HepG2 (cell line): ENCODE measurements around the gene SCAPER. TPM values are rescaled to one million over a fixed set of nuclear protein-coding genes. Genes with fewer than 3 reads are reported as not detected.
"Not testable (repeated sequence)": the region's sequence is repeated elsewhere in the genome, so short reads cannot be mapped to it uniquely, and the experiment has no call there.

Experiments used
- ATAC-seq: fragments of 200-7000 bp; cut with Tn5 transposase; 3 replicates; pipeline ENCODE4 v1.9.1; 2020; ENCODE audit warnings: mild to moderate bottlenecking, moderate library complexity
- BruUV-seq: library from RNA; stranded (reverse); fragments of 400-500 nt; replicated peaks from 2 replicates; lab custom pipeline; 2021; lab: Mats Ljungman, UMichigan
- CTCF ChIA-PET: fragments of 300-600 bp; formaldehyde crosslinking; extraction: SDS; loops from one replicate; lab custom pipeline; 2021; ENCODE audit warnings: low total read pairs, inconsistent platforms, low intra/inter-chr PET ratio; lab: Yijun Ruan, JAX
- POLR2A ChIA-PET: fragments of 350-600 bp; sonication (Branson Sonifier 250); formaldehyde crosslinking; loops from one replicate; lab custom pipeline; 2020; ENCODE audit warnings: antibody characterized with exemption, inconsistent platforms; lab: Yijun Ruan, JAX
- DNase-seq: peaks from one replicate; pipeline ENCODE4 v3.0.0-alpha.2; 2015; ENCODE audit warnings: low spot score
- FAIRE-seq: peaks from 3 replicates; lab custom pipeline; 2011; peaks lifted over from hg19 to GRCh38; lab: Jason Lieb, UNC
- H2AFZ ChIP-seq: one replicate; pipeline ENCODE4 v1.6.1; 2011; ENCODE audit warnings: low read length, inconsistent platforms
- H3K27ac ChIP-seq: fragments of 300-600 bp; 3 replicates; pipeline ENCODE4 v1.8.0; 2011; ENCODE audit warnings: mixed run types, mild to moderate bottlenecking, mixed read lengths, low read length, inconsistent platforms; ENCODE audit not compliant: insufficient read depth; ENCODE audit errors: extremely low read length
- H3K27me3 ChIP-seq, 2 experiments: fragments of 200-600 bp in 1 of 2; 2 replicates in 1 of 2; 3 replicates in 1 of 2; pipeline versions ENCODE4 v1.6.0 to v1.8.0; 2011; ENCODE audit warnings: low read length in 2 of 2, mild to moderate bottlenecking in 2 of 2, moderate library complexity in 2 of 2, inconsistent platforms in 1 of 2; ENCODE audit not compliant: insufficient read depth in 2 of 2, control insufficient read depth in 1 of 2
- H3K36me3 ChIP-seq, 2 experiments: fragments of 200-600 bp in 1 of 2; replicated peaks in 1 of 2; 2 replicates in 1 of 2; 3 replicates in 1 of 2; pipeline versions ENCODE4 v1.5.1 to v1.8.0; 2011; ENCODE audit warnings: low read length in 2 of 2, inconsistent platforms in 1 of 2; ENCODE audit not compliant: insufficient read depth in 2 of 2, control insufficient read depth in 1 of 2
- H3K4me1 ChIP-seq: 2 replicates; pipeline ENCODE4 v1.5.1; 2012; ENCODE audit warnings: low read length, inconsistent platforms; ENCODE audit not compliant: insufficient read depth
- H3K4me2 ChIP-seq: 2 replicates; pipeline ENCODE4 v1.6.0; 2011; ENCODE audit warnings: low read depth, low read length, inconsistent platforms
- H3K4me3 ChIP-seq, 3 experiments: fragments of 200-600 bp in 1 of 3; sonication (generic), shearing (Covaris generic) in 1 of 3; replicated peaks in 1 of 3; 2 replicates each; pipeline ENCODE4 v1.5.1; 2011 to 2016; ENCODE audit warnings: low read length in 3 of 3, inconsistent platforms in 2 of 3, low read depth in 2 of 3, mild to moderate bottlenecking in 2 of 3, control low read depth in 1 of 3, mixed read lengths in 1 of 3; ENCODE audit not compliant: insufficient read depth in 1 of 3
- H3K79me2 ChIP-seq: one replicate; pipeline ENCODE4 v1.6.1; 2011; ENCODE audit warnings: low read length, inconsistent platforms; ENCODE audit not compliant: insufficient read depth
- H3K9ac ChIP-seq: 2 replicates; pipeline ENCODE4 v1.6.0; 2011; ENCODE audit warnings: mild to moderate bottlenecking, low read depth, low read length, inconsistent platforms; ENCODE audit not compliant: insufficient read depth
- H3K9me3 ChIP-seq: 2 replicates; pipeline ENCODE4 v1.5.1; 2012; ENCODE audit warnings: mild to moderate bottlenecking, low read length
- H4K20me1 ChIP-seq: 2 replicates; pipeline ENCODE4 v1.6.0; 2011; ENCODE audit warnings: inconsistent platforms, mild to moderate bottlenecking, low read length, moderate library complexity; ENCODE audit not compliant: insufficient read depth
- FOXK2 ChIP-seq: fragments of 450-650 bp; IDR thresholded peaks from 2 replicates; pipeline ENCODE4 v1.6.1; 2016
- HOXA9 ChIP-seq: sonication (generic); formaldehyde crosslinking; IDR thresholded peaks from 2 replicates; pipeline ENCODE4 v1.8.1; 2022; ENCODE audit warnings: missing genetic modification reagents, mild to moderate bottlenecking, moderate library complexity, borderline replicate concordance
- NBN ChIP-seq: fragments of 450-650 bp; conservative IDR thresholded peaks from 2 replicates; pipeline ENCODE4 v1.6.1; 2017
- NFATC3 ChIP-seq: sonication (generic); formaldehyde crosslinking; IDR thresholded peaks from 2 replicates; pipeline ENCODE4 v1.5.1; 2020; ENCODE audit warnings: mild to moderate bottlenecking, missing genetic modification reagents
- NFIB ChIP-seq: sonication (generic); formaldehyde crosslinking; IDR thresholded peaks from 2 replicates; pipeline ENCODE4 v1.9.0; 2021; ENCODE audit warnings: missing genetic modification reagents, mild to moderate bottlenecking, borderline replicate concordance
- PAXIP1 ChIP-seq: sonication (generic); formaldehyde crosslinking; conservative IDR thresholded peaks from 2 replicates; pipeline ENCODE4 v1.4.0; 2020; ENCODE audit warnings: mild to moderate bottlenecking, missing genetic modification reagents, moderate library complexity
- THAP8 ChIP-seq: sonication (generic); formaldehyde crosslinking; IDR thresholded peaks from 2 replicates; pipeline ENCODE4 v1.5.1; 2020; ENCODE audit warnings: missing genetic modification reagents, mild to moderate bottlenecking, borderline replicate concordance
- ZNF234 ChIP-seq: sonication (generic); formaldehyde crosslinking; conservative IDR thresholded peaks from 2 replicates; pipeline ENCODE4 v1.5.1; 2020; ENCODE audit warnings: mild to moderate bottlenecking, missing genetic modification reagents
- ZNF326 ChIP-seq: sonication (generic); formaldehyde crosslinking; IDR thresholded peaks from 2 replicates; pipeline ENCODE4 v1.4.0; 2020; ENCODE audit warnings: missing genetic modification reagents, borderline replicate concordance
- ZSCAN9 ChIP-seq: IDR thresholded peaks from 2 replicates; pipeline ENCODE4 v1.6.1; 2016; ENCODE audit warnings: borderline replicate concordance
- WGBS: methylation state at CpG from one replicate; pipeline ENCODE4 v1.1.6; 2017; ENCODE audit warnings: low lambda C conversion rate; 5-methylcytosine and 5-hydroxymethylcytosine counted together
- in situ Hi-C: cut with HindIII; loops from 2 replicates; pipeline ENCODE4 v1.10.0; 2017; ENCODE audit warnings: low pct_unique_long_range_greater_than_20kb; ENCODE audit not compliant: extremely low pct_ligation_motif_present
- intact Hi-C: fragments of 100-400 bp; cut with micrococcal nuclease; formaldehyde crosslinking; loops from one replicate; pipeline ENCODE4 v1.10.0; 2022; ENCODE audit not compliant: unreplicated experiment
- polyA plus RNA-seq, 8 experiments: library from polyadenylated mRNA; depleted of rRNA in 3 of 8; stranded (reverse) in 7 of 8; unstranded in 1 of 8; fragments of >200 nt; fragmentation: Illumina TruSeq in 4 of 8; extraction: Trizol in 4 of 8; gene quantifications; 2 replicates each; pipeline versions ENCODE4 v1.2.1 to v1.2.3, GENCODE V29; 2011 to 2016; ENCODE audit warnings: low read depth in 4 of 8, missing spikeins in 1 of 8, mixed read lengths in 1 of 8; ENCODE audit not compliant: insufficient read depth in 1 of 8
- total RNA-seq, 5 experiments: library from RNA; depleted of rRNA; stranded (reverse); fragments of >200 nt; fragmentation: Illumina TruSeq; extraction: Trizol; gene quantifications; 2 replicates each; pipeline ENCODE4 v1.2.3, GENCODE V29; 2016; ENCODE audit warnings: low read depth in 1 of 5

Gene SCAPER
- total and polyA plus RNA-seq, 2 of the 13 experiments (the other 11 are each of a cell fraction or from before 2014, with no cell fraction given), result 4.3 to 10.5 TPM

GRCh38 chr15:76711351-76711827, 193.8 kb downstream of the SCAPER start (continued):
- TF ChIP-seq PAXIP1 (CRISPR knock-in tag) (no peak), ZSCAN9 (no peak), FOXK2 (no peak), NBN (no peak), THAP8 (CRISPR knock-in tag) (no peak), ZNF234 (CRISPR knock-in tag) (no peak), NFIB (CRISPR knock-in tag) (no peak), HOXA9 (CRISPR knock-in tag) (no peak), ZNF326 (CRISPR knock-in tag) (no peak), NFATC3 (CRISPR knock-in tag) (no peak)

- H3K4me3 ChIP-seq, in situ Hi-C loops, BruUV-seq, H3K9me3 ChIP-seq, H3K4me2 ChIP-seq, H3K4me1 ChIP-seq, H3K27ac ChIP-seq, FAIRE-seq, H3K27me3 ChIP-seq, H4K20me1 ChIP-seq, intact Hi-C loops, H3K36me3 ChIP-seq, H2AFZ ChIP-seq, POLR2A ChIA-PET, DNase-seq, CTCF ChIA-PET, ATAC-seq, H3K9ac ChIP-seq, H3K79me2 ChIP-seq: not testable (repeated sequence)
- 100% methylated on average over 1 of the region's 1 CpG for WGBS
Measured at GRCh38 chr15:76704032-76704431, 201.1 kb downstream of the SCAPER start.
